ENCODE data around the gene IGFALS.

DNA sequence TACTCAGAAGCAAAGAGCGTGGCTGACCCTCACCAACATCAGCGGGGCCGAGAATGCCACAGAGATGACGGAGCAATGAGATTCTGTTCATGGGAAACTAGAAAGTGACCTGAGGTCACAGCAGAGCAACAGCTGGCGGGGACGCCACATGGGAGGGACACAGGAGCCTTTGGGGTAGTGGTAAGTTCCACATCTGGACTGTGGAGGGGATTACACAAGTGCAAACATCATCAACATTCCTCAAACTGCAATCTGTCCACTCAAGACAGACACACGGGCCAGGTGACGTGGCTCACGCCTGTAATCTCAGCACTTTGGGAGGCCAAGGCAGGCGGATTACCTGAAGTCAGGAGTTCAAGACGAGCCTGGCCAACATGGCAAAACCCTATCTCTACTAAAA is 22.0 kb upstream of the IGFALS start:
- TF ChIP-seq, protein P1, sequence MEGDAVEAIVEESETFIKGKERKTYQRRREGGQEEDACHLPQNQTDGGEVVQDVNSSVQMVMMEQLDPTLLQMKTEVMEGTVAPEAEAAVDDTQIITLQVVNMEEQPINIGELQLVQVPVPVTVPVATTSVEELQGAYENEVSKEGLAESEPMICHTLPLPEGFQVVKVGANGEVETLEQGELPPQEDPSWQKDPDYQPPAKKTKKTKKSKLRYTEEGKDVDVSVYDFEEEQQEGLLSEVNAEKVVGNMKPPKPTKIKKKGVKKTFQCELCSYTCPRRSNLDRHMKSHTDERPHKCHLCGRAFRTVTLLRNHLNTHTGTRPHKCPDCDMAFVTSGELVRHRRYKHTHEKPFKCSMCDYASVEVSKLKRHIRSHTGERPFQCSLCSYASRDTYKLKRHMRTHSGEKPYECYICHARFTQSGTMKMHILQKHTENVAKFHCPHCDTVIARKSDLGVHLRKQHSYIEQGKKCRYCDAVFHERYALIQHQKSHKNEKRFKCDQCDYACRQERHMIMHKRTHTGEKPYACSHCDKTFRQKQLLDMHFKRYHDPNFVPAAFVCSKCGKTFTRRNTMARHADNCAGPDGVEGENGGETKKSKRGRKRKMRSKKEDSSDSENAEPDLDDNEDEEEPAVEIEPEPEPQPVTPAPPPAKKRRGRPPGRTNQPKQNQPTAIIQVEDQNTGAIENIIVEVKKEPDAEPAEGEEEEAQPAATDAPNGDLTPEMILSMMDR (conservative IDR thresholded peaks at IDR 0.05): no peak
- no peak for TF ChIP-seq EZH2 (IDR thresholded peaks at IDR 0.05; ENCODE audit: low read depth)
